ENCODE measurements around the gene SNRNP48.
A peak's percentile ranks its signal among the peaks of the same experiment; 100 is the strongest.

Gene SNRNP48

GRCh38 chr6:7559196-7559595 is 30.8 kb upstream of the SNRNP48 start:
- no peaks in the 10 kb centered on the region for H3K27me3 ChIP-seq (ENCODE audit: control insufficient read depth in 1 of 2, insufficient read depth in 2 of 2, low read length in 2 of 2)
- H3K27ac ChIP-seq (ENCODE audit: low read depth, low read length) = no peak overlapping the region
- peak overlapping the region in 1 of 2 donors; percentile 18 for H3K9ac ChIP-seq (ENCODE audit: low read depth in 1 of 2, low read length in 2 of 2)
- peaks cover 10 to 18% of the 10 kb centered on the region in 2 donors for H3K4me1 ChIP-seq (ENCODE audit: control insufficient read depth in 1 of 2, insufficient read depth in 2 of 2, low read length in 2 of 2)
- no peak overlapping the region for H3K4me3 ChIP-seq (ENCODE audit: low read depth in 1 of 2, low read length in 2 of 2)
- H3K9me3 ChIP-seq (ENCODE audit: control insufficient read depth in 1 of 2, low read length in 2 of 2) = no peaks in the 10 kb centered on the region
- peaks cover 31 to 32% of the 10 kb centered on the region in 2 donors for H3K36me3 ChIP-seq (ENCODE audit: control insufficient read depth in 1 of 2, insufficient read depth in 2 of 2, low read length in 2 of 2)

- Histone ChIP-seq H3K4me3 (ENCODE audit: low read depth in 1 of 2, low read length in 2 of 2) (no peak overlapping the region), H3K9ac (ENCODE audit: low read depth in 1 of 2, low read length in 2 of 2) (peak overlapping the region in 1 of 2 donors; percentile 18), H3K27me3 (ENCODE audit: control insufficient read depth in 1 of 2, insufficient read depth in 2 of 2, low read length in 2 of 2) (no peaks in the 10 kb centered on the region), H3K4me1 (ENCODE audit: control insufficient read depth in 1 of 2, insufficient read depth in 2 of 2, low read length in 2 of 2) (peaks cover 10 to 18% of the 10 kb centered on the region in 2 donors), H3K9me3 (ENCODE audit: control insufficient read depth in 1 of 2, low read length in 2 of 2) (no peaks in the 10 kb centered on the region), H3K36me3 (ENCODE audit: control insufficient read depth in 1 of 2, insufficient read depth in 2 of 2, low read length in 2 of 2) (peaks cover 32 to 33% of the 10 kb centered on the region in 2 donors), H3K27ac (ENCODE audit: low read depth, low read length) (no peak overlapping the region)
Observed at GRCh38 chr6:7559651-7560385, 30.2 kb upstream of the SNRNP48 start.

DNA sequence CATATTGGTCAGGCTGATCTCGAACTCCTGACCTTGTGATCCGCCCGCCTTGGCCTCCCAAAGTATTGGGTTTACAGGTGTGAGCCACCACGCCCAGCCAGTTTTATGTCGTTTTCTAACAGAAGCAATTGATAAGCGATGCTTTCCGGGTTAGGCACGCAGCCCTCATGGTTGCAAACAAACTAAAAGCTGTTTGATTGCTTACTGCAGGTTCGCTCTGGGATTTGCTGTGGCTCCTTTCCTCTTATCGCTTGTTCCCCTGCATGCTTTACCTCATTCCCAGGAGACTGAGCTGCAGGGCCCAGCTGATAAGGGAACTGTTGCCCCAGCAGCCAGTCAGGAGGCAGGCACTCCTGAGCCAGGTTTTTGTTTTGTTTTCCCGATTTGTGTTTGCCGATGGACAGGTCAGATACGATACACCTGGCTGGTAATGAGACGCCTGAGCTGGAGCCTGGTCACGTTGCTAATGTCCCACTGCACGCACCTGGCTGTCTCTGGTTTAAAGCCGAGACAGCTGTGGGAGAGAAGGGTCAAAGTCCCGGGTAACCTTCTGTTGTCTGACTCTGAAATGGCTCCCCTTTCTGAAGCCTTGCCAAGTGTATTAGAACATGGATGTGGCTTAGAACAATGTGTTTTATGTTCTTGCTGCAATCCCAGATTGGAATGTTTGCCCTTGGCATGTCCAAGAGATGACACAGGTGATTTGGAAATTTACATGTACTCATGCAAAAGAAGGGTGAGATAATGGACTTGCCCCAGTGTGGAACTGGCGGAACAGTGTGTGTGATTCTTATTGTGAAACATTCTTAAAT is 28.6 kb upstream of the SNRNP48 start:
- Histone ChIP-seq H3K36me3 (ENCODE audit: control insufficient read depth in 1 of 2, insufficient read depth in 2 of 2, low read length in 2 of 2) (peaks cover 34 to 43% of the 10 kb centered on the region in 2 donors), H3K27ac (ENCODE audit: low read depth, low read length) (peak overlapping the region; percentile 24), H3K4me3 (ENCODE audit: low read depth in 1 of 2, low read length in 2 of 2) (peak overlapping the region; percentile 6 to 9), H3K4me1 (ENCODE audit: control insufficient read depth in 1 of 2, insufficient read depth in 2 of 2, low read length in 2 of 2) (peaks cover 10 to 18% of the 10 kb centered on the region in 2 donors), H3K27me3 (ENCODE audit: control insufficient read depth in 1 of 2, insufficient read depth in 2 of 2, low read length in 2 of 2) (peaks cover 0 to 2% of the 10 kb centered on the region in 2 donors), H3K9ac (ENCODE audit: low read depth in 1 of 2, low read length in 2 of 2) (no peak overlapping the region), H3K9me3 (ENCODE audit: control insufficient read depth in 1 of 2, low read length in 2 of 2) (no peaks in the 10 kb centered on the region)

GRCh38 chr6:7562769-7563168 is 27.2 kb upstream of the SNRNP48 start:
- Histone ChIP-seq H3K27ac (ENCODE audit: low read depth, low read length) (no peak overlapping the region), H3K36me3 (ENCODE audit: control insufficient read depth in 1 of 2, insufficient read depth in 2 of 2, low read length in 2 of 2) (peaks cover 38 to 51% of the 10 kb centered on the region in 2 donors), H3K9me3 (ENCODE audit: control insufficient read depth in 1 of 2, low read length in 2 of 2) (no peaks in the 10 kb centered on the region), H3K9ac (ENCODE audit: low read depth in 1 of 2, low read length in 2 of 2) (no peak overlapping the region), H3K4me1 (ENCODE audit: control insufficient read depth in 1 of 2, insufficient read depth in 2 of 2, low read length in 2 of 2) (peaks cover 10 to 18% of the 10 kb centered on the region in 2 donors), H3K27me3 (ENCODE audit: control insufficient read depth in 1 of 2, insufficient read depth in 2 of 2, low read length in 2 of 2) (peaks cover 0 to 2% of the 10 kb centered on the region in 2 donors), H3K4me3 (ENCODE audit: low read depth in 1 of 2, low read length in 2 of 2) (no peak overlapping the region)

DNA sequence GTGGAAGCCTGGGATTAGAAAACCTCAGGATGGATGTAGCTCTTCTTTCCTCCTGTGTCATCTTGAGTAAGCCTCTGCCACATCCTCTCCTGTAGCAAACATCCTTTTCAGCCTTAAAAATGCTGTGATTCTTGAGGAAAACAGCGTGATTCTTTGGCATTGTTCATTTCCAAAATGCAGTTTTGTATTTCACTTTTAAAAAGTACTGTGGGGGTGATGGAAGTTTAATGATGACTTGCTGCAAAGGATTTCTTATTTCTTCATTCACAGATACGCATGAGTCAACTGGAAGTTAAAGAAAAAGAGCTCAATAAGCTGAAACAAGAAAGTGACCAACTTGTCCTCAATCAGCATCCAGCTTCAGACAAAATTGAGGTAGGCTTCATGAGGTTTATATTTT is 23.9 kb upstream of the SNRNP48 start:
- peaks cover 0 to 4% of the 10 kb centered on the region in 2 donors for H3K27me3 ChIP-seq (ENCODE audit: control insufficient read depth in 1 of 2, insufficient read depth in 2 of 2, low read length in 2 of 2)
- H3K27ac ChIP-seq (ENCODE audit: low read depth, low read length) = no peak overlapping the region
- no peak overlapping the region for H3K4me3 ChIP-seq (ENCODE audit: low read depth in 1 of 2, low read length in 2 of 2)
- H3K36me3 ChIP-seq (ENCODE audit: control insufficient read depth in 1 of 2, insufficient read depth in 2 of 2, low read length in 2 of 2) = peaks cover 44 to 71% of the 10 kb centered on the region in 2 donors
- H3K4me1 ChIP-seq (ENCODE audit: control insufficient read depth in 1 of 2, insufficient read depth in 2 of 2, low read length in 2 of 2) = peaks cover 0 to 6% of the 10 kb centered on the region in 2 donors
- H3K9ac ChIP-seq (ENCODE audit: low read depth in 1 of 2, low read length in 2 of 2) = no peak overlapping the region
- no peaks in the 10 kb centered on the region for H3K9me3 ChIP-seq (ENCODE audit: control insufficient read depth in 1 of 2, low read length in 2 of 2)

DNA sequence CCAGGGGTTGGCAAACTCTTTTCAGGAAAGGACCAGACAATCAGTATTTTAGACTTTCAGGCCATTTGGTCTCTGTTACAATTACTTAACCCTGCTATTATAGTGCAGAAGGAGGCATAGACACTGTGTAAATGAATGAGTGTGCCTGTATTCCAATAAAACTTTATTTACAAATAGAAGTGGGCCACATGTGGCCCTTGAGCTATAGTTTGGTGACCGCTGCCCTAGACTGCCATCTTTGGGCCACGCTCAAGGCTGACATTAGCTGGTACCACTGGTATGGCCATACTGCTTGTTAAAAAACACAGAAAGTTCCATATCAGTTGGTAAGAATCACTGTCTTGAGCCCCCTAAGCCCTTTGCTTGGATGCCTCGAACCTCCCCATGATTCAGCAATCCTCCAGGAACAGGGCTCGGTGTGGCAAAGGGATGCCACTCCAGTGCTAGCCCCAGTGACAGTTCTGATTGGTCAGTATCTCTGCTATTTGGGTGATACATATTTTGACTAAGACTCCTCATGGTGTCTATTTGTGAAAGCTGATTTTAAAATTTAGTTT is 23.3 kb upstream of the SNRNP48 start:
- Histone ChIP-seq H3K9ac (ENCODE audit: low read depth in 1 of 2, low read length in 2 of 2) (no peak overlapping the region), H3K27ac (ENCODE audit: low read depth, low read length) (no peak overlapping the region), H3K9me3 (ENCODE audit: control insufficient read depth in 1 of 2, low read length in 2 of 2) (no peaks in the 10 kb centered on the region), H3K27me3 (ENCODE audit: control insufficient read depth in 1 of 2, insufficient read depth in 2 of 2, low read length in 2 of 2) (peaks cover 0 to 4% of the 10 kb centered on the region in 2 donors), H3K4me3 (ENCODE audit: low read depth in 1 of 2, low read length in 2 of 2) (no peak overlapping the region), H3K36me3 (ENCODE audit: control insufficient read depth in 1 of 2, insufficient read depth in 2 of 2, low read length in 2 of 2) (peaks cover 50 to 76% of the 10 kb centered on the region in 2 donors), H3K4me1 (ENCODE audit: control insufficient read depth in 1 of 2, insufficient read depth in 2 of 2, low read length in 2 of 2) (peaks cover 0 to 6% of the 10 kb centered on the region in 2 donors)

- H3K36me3 ChIP-seq (ENCODE audit: control insufficient read depth in 1 of 2, insufficient read depth in 2 of 2, low read length in 2 of 2) = peaks cover 50 to 88% of the 10 kb centered on the region in 2 donors
- no peaks in the 10 kb centered on the region for H3K4me1 ChIP-seq (ENCODE audit: control insufficient read depth in 1 of 2, insufficient read depth in 2 of 2, low read length in 2 of 2)
- H3K9ac ChIP-seq (ENCODE audit: low read depth in 1 of 2, low read length in 2 of 2) = no peak overlapping the region
- no peaks in the 10 kb centered on the region for H3K9me3 ChIP-seq (ENCODE audit: control insufficient read depth in 1 of 2, low read length in 2 of 2)
- H3K27ac ChIP-seq (ENCODE audit: low read depth, low read length) = no peak overlapping the region
- no peak overlapping the region for H3K4me3 ChIP-seq (ENCODE audit: low read depth in 1 of 2, low read length in 2 of 2)
- peaks cover 0 to 4% of the 10 kb centered on the region in 2 donors for H3K27me3 ChIP-seq (ENCODE audit: control insufficient read depth in 1 of 2, insufficient read depth in 2 of 2, low read length in 2 of 2)
Observed at GRCh38 chr6:7568021-7568420, 22.0 kb upstream of the SNRNP48 start.

- Histone ChIP-seq H3K27me3 (ENCODE audit: control insufficient read depth in 1 of 2, insufficient read depth in 2 of 2, low read length in 2 of 2) (peaks cover 0 to 4% of the 10 kb centered on the region in 2 donors), H3K4me1 (ENCODE audit: control insufficient read depth in 1 of 2, insufficient read depth in 2 of 2, low read length in 2 of 2) (no peaks in the 10 kb centered on the region), H3K9ac (ENCODE audit: low read depth in 1 of 2, low read length in 2 of 2) (no peak overlapping the region), H3K4me3 (ENCODE audit: low read depth in 1 of 2, low read length in 2 of 2) (no peak overlapping the region), H3K27ac (ENCODE audit: low read depth, low read length) (no peak overlapping the region), H3K36me3 (ENCODE audit: control insufficient read depth in 1 of 2, insufficient read depth in 2 of 2, low read length in 2 of 2) (peaks cover 46 to 86% of the 10 kb centered on the region in 2 donors), H3K9me3 (ENCODE audit: control insufficient read depth in 1 of 2, low read length in 2 of 2) (no peaks in the 10 kb centered on the region)
Observed at GRCh38 chr6:7569082-7569481, 20.9 kb upstream of the SNRNP48 start.

DNA sequence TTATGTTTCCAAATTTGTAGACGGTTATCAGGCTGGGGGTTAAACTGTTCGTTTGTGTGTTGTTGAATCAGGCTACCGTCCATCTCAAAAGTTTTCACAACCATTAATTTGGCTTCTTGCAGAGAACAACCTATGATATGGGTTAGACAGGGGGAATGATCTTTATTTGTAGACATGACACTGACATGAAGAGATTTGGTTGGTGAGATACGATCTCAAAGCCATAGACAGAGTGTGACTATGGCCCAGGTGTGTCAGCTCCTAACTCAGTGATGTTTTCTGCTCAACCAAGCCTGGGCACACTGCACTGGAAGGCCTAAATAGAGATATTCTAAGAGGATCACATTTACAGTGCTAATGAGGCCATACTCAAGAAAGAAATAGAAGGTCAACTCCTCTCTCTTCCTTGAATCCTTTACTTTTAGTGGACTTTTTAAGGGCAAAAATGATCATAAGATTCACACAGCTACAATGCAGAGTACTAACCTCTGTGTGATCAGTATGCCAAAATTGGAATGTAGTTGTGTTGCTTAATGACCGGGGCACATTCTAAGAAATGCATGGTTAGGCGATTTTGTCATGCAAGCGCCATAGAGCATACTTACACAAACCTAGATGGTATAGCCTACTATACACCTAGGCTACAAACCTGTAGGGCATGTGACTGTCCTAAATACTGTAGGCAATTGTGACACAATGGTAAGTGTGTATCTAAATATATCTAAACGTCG is 17.6 kb upstream of the SNRNP48 start:
- Histone ChIP-seq H3K4me1 (ENCODE audit: control insufficient read depth in 1 of 2, insufficient read depth in 2 of 2, low read length in 2 of 2) (no peaks in the 10 kb centered on the region), H3K4me3 (ENCODE audit: low read depth in 1 of 2, low read length in 2 of 2) (no peak overlapping the region), H3K27ac (ENCODE audit: low read depth, low read length) (no peak overlapping the region), H3K27me3 (ENCODE audit: control insufficient read depth in 1 of 2, insufficient read depth in 2 of 2, low read length in 2 of 2) (peaks cover 0 to 2% of the 10 kb centered on the region in 2 donors), H3K9ac (ENCODE audit: low read depth in 1 of 2, low read length in 2 of 2) (no peak overlapping the region), H3K36me3 (ENCODE audit: control insufficient read depth in 1 of 2, insufficient read depth in 2 of 2, low read length in 2 of 2) (peaks cover 49 to 82% of the 10 kb centered on the region in 2 donors), H3K9me3 (ENCODE audit: control insufficient read depth in 1 of 2, low read length in 2 of 2) (no peaks in the 10 kb centered on the region)

All from duodenal mucosa (tissue), 2 donors.